Stimulated activated CD4-positive, alpha-beta T cell treated with anti-CD3 and anti-CD28 coated beads, Interleukin-1b, Interleukin-23, amount 100 ng/mL, for 48 hours (primary cell): ENCODE measurements around the gene CCDC134.
A peak's percentile ranks its signal among the peaks of the same experiment; 100 is the strongest.
"Not testable (repeated sequence)": the region's sequence is repeated elsewhere in the genome, so short reads cannot be mapped to it uniquely, and the experiment has no call there.

Source experiments
- DNase-seq: peaks from one replicate; pipeline ENCODE4 v3.0.0-alpha.2; 2020

CCDC134 gene

GRCh38 chr22:41845380-41846267, 45.1 kb downstream of the CCDC134 start:
- no peak for DNase-seq

- no peak for DNase-seq
Measured at GRCh38 chr22:41846268-41846987, 45.9 kb downstream of the CCDC134 start.

GRCh38 chr22:41847300-41847699, 46.8 kb downstream of the CCDC134 start:
- DNase-seq, result no peak

- no peak for DNase-seq
Measured at GRCh38 chr22:41848468-41848867, 48.0 kb downstream of the CCDC134 start.

GRCh38 chr22:41856469-41856868, 56.0 kb downstream of the CCDC134 start:
- DNase-seq, result no peak

- peak; percentile 87 for DNase-seq
Measured at GRCh38 chr22:41857155-41857859, 56.8 kb downstream of the CCDC134 start.

GRCh38 chr22:41857860-41858199, 57.4 kb downstream of the CCDC134 start:
- DNase-seq, result no peak

- peak; percentile 57 for DNase-seq
Measured at GRCh38 chr22:41862160-41862529, 61.7 kb downstream of the CCDC134 start.

GRCh38 chr22:41862530-41863266, 62.2 kb downstream of the CCDC134 start:
- peak; percentile 77 for DNase-seq

- no peak for DNase-seq
Measured at GRCh38 chr22:41863472-41863871, 63.0 kb downstream of the CCDC134 start.

- no peak for DNase-seq
Measured at GRCh38 chr22:41868556-41868955, 68.1 kb downstream of the CCDC134 start.

- not testable (repeated sequence) for DNase-seq
Measured at GRCh38 chr22:41870081-41870480, 69.6 kb downstream of the CCDC134 start.

- DNase-seq, result no peak
Measured at GRCh38 chr22:41870786-41871185, 70.3 kb downstream of the CCDC134 start.

- peak; percentile 61 for DNase-seq
Measured at GRCh38 chr22:41873391-41873790, 72.9 kb downstream of the CCDC134 start.

- DNase-seq, result no peak
Measured at GRCh38 chr22:41874090-41874489, 73.6 kb downstream of the CCDC134 start.

- no peak for DNase-seq
Measured at GRCh38 chr22:41875531-41876270, 75.2 kb downstream of the CCDC134 start.
